Occipital lobe (tissue), 2 donors: Measurements from ENCODE around the gene KCNF1. TPM values are rescaled to one million over a fixed set of nuclear protein-coding genes. Genes with fewer than 3 reads are reported as not detected.

Source experiments
- DNase-seq: peaks from one replicate; lab custom pipeline; 2025; lab: John Stamatoyannopoulos, UW
- total RNA-seq: library from RNA; depleted of rRNA; stranded (reverse); fragments of >200 nt; gene quantifications from one replicate; pipeline ENCODE4 v1.2.3, GENCODE V29; 2014

KCNF1 gene
- total RNA-seq, result 13.3 TPM

DNA sequence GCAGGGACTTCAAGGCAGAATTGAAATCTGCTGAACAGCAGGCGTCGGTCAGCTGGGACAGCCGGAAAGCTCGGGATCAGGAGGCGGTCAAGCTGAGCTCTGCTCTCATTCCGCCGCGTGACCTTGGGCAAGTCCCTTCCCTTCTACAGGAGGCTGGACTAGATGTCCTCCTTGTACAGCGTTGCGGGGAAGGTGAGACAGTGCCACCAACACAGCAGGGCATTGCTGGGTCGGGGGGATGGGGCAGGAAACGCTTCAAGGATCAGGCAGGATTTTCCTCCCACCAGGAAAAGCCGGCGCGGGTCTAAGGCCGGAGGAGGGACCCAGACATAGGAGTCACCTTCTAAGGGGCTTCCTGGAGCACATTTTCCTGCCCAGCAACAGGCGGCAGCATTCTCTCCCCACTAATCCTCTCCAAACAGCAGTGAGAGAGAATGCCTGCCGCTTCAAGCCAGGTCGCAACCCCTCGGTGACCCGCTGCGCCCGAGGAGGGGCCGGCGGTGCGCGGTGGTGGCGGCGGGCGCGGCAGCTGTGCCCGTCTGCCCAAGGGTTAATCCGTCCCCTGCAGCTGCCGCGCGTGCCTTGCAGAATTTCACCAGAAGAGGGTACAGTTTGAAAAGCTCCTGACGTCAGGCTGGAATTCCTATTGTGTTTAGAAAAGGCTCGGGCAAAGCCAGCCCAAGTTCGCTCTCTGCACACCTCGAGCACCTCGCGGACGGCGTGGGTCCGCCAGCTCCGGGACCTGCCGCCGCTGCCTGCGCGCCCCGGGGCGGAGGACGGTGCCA, at the start of gene KCNF1:
KCNF1 (plus strand) TSS at position 644 of the 785 bp plus-strand sequence. CDS start 493 bp downstream, outside the sequence.
- no peak for DNase-seq

DNA sequence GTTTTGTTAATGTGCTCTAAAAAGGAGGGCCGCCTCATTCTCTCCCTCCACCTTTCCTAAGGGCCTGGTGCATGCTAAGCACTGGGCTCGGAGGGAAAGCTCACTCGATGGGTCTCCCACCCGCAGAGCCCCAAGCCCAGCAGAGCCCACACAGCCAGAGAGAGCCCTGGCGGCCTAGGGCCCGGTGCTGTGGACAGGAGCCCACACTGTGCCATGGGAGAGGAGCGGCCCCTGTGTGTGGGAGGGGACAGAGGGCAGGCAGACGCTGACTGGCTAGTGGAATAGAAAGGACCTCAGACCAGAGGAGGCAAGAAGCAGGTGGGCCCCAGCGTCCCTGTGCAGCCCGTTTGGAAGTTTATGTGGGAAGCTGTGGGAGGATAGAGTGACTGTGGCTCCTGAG, 49.4 kb upstream of the KCNF1 start:
- DNase-seq, result no peak

DNA sequence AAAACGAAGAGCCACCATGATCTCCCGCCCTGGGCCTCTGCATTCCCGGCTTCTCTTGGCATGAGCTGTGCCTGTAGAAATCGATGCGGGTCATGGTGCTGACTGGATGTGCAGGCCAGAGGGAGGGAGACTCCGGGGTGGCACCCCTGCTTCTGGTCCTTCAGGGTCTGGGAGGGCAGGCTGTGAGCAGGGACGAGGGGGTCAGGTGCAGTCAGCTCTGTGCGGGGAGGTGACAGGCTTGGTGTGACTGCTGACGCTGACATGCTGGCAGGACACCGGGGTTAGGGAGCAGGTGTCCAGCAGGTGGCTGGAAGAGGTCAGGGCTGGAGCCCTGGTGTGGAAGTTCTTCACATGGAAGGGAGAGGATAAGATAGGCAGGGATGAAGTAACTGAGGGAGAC, 48.7 kb upstream of the KCNF1 start:
- no peak for DNase-seq

DNA sequence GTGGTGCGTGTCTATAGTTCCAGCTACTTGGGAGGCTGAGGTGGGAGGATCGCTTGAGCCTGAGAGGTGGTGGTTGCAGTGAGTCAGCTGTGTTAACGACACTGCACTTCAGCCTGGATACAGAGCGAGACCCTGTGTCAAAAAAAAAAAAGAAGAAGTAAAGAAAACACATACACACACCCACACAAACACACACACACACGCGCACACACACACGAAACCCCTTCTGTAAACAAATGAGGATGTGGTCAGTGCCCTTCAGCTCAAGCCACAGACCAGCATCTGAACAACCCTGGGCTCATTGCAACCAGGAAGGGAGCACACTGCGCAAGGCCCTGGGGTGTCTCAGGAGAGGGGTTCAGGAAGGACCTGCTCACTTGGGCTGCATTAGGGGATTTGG, 47.9 kb upstream of the KCNF1 start:
- DNase-seq, result no peak

DNA sequence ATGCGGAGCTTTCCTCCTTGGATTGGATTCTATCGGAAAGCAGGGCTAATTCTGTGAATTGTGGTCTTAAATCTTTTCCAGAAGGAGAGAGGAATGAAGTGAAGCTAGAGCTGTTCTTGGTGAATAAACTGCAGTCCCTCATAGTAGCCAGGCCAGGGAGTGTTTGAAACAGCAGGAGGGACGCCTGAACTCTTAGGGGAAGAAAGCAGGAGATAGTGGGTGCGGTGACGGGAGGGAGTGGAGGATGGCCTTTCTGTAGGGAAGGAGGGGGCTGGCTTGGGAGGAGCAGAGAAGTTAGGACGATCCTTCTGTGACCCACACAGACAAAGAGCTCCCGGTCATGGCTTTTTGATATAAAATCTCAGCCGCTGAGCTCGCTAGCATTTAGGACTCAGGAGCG, 47.5 kb upstream of the KCNF1 start:
- DNase-seq, result no peak

DNA sequence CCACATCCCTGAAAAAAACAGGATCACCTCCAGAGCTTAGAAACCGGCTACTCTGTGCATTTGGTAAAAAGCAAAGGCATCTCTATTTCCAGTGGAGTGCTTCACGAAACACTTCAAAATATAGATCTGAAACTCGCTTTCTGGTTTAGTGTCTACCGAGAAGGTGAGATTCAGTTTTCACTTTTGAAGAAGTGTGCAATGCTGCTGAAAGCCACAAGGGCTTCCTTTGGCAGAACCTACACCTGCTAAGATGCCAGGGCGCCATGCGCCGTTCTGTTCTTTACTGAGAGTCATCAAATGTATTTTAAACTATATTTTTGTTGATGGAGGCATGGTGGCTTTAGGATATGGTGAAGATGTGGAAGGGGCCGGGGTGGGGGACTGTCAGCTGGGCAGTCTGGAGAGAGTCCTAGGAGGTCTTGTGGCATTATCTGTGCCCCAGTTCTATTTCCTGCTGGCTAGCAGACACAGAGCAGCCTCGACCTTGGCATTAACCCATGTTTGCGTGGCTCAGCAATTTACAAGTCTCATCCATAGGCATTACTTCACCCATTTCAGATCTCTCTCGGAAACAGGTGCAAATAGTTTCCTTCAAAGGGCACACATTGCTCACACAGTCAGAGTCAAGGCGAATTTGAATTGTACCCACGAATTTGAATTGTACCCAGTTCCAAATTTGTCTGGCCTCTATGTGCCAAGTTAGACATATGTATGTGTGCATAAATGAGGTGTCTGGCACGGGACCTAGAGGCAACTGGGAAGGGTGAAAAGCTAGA, 46.7 kb upstream of the KCNF1 start:
- no peak for DNase-seq

DNA sequence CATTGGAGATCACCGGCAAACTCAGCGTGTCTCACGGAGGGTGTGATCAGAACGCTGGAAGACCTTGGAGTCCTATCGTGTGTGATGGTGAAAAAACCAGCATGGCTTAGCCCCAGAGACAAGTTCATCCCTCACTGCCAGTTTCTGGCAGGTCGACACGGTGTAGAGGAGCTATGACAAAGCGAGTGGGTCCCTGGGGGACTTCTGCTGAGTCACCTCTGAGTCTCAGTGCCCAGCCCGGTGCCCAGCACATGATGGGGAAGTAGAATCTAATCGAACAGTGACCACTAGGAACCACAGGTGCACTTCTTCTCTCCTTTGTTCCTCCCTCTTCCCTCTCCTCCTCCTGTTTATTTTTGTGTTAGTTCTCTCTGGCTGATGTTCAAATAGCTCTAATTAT, 45.9 kb upstream of the KCNF1 start:
- DNase-seq, result no peak

- no peak for DNase-seq
These were observed 43.9 kb upstream of the KCNF1 start for GRCh38 chr2:10867692-10868420.

DNA sequence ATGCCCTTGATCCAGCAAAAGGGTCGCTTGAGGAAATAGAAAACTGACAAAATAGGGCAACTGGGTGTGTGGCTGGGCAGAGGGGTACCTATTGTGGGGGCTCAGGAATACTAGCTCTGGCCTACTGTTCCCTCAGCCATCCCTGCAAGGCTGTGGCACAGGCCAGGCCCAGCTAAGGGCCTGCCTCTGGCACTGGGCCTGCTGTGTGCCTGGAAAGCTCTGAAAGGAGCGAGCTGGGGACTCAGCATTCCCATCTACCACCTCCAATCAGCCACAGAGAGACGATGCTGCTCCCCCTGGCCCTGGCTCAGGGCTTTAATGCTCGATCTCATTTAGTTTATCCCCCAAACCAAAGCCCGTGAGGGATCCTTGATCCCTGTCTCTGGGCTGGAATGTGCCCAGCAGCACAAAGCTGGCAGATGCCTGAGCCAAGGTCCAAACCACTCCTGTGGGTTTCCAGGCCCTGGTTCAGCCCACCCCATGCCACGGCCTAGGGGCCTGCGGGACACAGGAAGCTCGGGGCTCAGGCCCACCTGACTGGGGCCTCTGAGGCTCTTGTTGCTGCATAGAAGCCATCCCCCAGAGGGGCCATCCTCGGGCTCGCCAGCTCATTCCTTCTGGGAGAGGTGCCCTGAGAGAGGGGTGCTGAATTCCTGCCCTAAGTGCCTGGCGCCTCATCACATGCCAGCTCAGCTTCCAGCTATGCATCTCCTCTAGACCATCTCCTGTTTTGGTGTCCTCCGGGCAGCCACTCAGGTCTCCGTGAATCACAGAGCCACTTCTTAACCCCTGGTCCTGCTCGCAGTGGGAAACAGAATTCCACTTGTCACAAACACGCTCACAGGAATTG, 43.0 kb upstream of the KCNF1 start:
- DNase-seq, result no peak

DNA sequence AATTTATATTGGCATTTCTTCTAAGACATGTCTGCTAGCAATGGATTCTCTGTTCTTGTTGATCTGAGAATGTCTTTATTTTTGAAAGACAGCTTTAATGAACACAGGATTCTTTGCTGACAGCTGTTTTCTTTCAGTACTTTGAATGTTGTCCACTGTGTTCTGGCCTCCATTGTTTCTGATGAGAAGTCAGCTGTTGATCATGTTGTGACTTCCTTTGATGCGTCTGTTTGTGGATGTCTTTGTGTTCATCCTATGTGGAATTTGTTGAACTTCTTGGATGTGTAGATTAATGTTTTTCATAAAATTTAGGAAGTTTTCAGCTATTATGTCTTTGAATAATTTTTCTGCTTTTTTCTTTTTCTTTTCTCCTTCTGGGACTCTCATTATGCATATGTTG, 39.8 kb upstream of the KCNF1 start:
- DNase-seq, result no peak

DNA sequence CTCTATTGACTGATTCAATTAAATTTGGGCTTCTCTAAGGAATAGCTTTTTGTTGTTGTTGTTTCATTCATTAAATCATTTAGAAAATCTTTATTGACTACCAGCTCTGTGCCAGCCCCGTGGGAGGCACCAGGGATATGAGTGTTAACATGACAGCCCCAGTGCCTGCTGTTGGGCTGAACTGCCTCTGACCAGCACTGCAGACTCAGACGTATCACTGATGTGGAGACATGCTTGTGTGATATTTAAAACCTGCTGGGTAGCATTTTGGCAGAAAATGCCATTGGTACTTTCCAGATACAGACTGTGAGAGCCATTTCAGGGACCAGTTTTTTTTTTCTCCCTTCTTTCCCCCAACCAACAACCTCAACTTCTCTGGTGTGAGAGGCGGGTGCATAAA, 38.6 kb upstream of the KCNF1 start:
- DNase-seq, result no peak

DNA sequence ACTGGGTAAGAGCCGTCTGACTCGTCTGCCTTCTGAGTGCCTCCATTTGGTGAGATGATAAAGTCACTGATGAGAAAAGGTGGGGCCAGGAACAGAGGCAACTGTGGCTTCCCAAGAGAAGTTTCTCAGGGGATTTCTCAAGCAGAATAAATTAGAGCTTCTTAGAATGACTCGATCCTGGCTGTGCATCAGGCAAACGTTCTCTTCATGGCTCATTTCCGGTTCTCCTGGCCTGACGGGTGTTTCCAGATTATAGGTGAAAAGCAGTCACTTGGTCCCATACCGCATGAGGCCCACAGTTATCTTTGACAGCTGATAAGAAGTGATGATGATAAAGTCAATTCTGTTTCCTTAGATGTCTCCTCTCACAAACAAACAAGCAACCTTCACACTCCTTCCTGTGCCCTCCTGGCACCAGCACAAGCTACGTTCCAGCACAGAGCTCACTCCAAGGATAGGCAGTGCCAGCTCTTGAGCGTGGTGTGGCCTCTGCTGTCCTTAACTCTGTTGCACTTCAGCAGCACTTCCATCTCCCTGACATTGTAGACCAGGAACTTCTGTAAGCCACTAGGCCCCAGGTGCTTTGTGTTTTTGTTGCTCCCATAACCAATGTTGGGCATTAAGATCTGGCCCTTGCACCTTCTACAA, 37.8 kb upstream of the KCNF1 start:
- no peak for DNase-seq

GRCh38 chr2:10875126-10875525, 36.6 kb upstream of the KCNF1 start:
- DNase-seq, result no peak

GRCh38 chr2:10876394-10876793, 35.3 kb upstream of the KCNF1 start:
- DNase-seq, result no peak

DNA sequence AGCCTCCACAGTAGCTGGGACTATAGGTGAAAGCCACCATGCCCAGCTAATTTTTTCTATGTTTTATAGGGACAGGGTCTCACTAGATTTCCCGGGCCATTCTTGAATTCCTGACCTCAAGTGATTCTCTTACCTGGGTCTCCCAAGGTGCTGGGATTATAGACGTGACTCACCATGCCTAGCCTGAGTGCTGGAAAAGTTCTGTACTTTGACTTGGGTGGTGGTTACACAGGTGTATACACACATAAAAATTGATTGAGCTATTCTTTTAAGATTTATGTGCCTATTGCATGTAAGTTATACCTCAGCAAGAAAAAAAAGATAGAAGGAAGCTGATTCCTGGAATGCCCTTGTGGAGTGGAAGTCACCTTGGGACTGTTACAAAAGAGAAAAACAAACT, 34.8 kb upstream of the KCNF1 start:
- DNase-seq, result no peak

GRCh38 chr2:10877651-10878111, 34.1 kb upstream of the KCNF1 start:
- DNase-seq, result no peak

DNA sequence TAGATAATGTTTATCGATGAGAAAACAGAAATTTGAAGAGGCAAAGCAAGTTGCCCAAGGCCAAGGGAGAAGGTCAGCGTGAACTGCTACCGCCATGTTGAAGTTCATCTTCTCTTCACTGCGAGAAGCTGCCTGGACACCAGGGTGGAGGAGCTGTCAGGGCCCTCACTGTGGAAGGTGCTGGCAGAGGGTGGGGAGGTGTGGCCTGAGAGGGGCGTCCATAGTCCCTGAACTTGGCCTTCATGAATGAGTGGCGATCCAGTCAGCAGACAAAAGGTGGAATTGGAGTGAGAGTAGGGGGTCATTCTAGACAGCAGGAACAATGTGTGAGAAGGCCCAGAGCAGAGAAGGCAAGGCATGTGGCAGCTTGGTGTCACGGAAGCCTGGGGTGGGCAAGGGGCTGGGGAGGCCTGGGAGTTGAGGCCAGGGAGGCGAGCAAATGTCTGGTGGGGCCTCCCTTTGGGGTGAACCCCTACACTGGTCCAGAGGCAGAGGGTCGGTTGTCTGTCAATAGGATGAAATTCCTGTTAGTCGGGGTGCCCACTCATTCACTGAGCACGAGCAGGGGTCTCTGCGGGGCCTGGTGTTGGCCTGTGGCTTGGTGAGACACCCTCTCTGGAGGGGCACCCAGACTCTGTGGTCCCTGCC, 33.3 kb upstream of the KCNF1 start:
- DNase-seq, result no peak

DNA sequence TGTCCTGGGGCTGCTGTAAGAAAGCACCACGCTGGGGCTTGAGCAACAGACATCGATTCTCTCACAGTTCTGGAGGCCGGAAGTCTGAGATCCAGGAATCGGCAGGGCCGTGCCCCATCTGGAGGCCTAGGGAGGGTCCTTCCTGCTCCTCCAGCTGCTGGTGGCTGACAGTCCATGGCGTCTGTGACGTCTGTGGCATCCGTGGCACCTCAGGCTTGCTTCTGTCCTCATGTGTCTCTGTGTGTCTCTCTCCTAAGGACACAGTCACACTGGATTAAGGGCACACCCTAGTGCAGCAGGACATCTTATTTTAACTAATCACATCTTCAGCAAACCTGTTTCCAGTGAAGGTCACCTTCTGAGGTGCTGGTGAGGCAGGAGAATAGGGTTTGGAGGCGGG, 32.6 kb upstream of the KCNF1 start:
- no peak for DNase-seq

- DNase-seq, result no peak
These were observed 31.8 kb upstream of the KCNF1 start for GRCh38 chr2:10879624-10880585.
